Astrocyte (in vitro differentiated cells and primary cell): ENCODE measurements around the gene SOX18. TPM values are rescaled to one million over a fixed set of nuclear protein-coding genes. Genes with fewer than 3 reads are reported as not detected.

Experiments used
- DNase-seq: peaks from one replicate; pipeline ENCODE4 v3.0.0-alpha.2; 2010; ENCODE audit warnings: low read depth
- FAIRE-seq: peaks from 2 replicates; lab custom pipeline; 2011; peaks lifted over from hg19 to GRCh38; lab: Jason Lieb, UNC
- H2AFZ ChIP-seq: 2 replicates; pipeline ENCODE4 v1.6.0; 2012; ENCODE audit warnings: low read depth, low read length, inconsistent platforms
- H3K27ac ChIP-seq: 2 replicates; pipeline ENCODE4 v1.5.1; 2011; ENCODE audit warnings: low read depth, low read length, inconsistent platforms
- H3K27me3 ChIP-seq: 2 replicates; pipeline ENCODE4 v1.6.0; 2011; ENCODE audit warnings: low read length, inconsistent platforms; ENCODE audit not compliant: insufficient read depth
- H3K36me3 ChIP-seq: 2 replicates; pipeline ENCODE4 v1.5.1; 2011; ENCODE audit warnings: low read length, inconsistent platforms; ENCODE audit not compliant: insufficient read depth
- H3K4me1 ChIP-seq: 2 replicates; pipeline ENCODE4 v1.5.1; 2011; ENCODE audit warnings: low read length, inconsistent platforms; ENCODE audit not compliant: insufficient read depth
- H3K4me2 ChIP-seq: 2 replicates; pipeline ENCODE4 v1.6.0; 2012; ENCODE audit warnings: low read length, inconsistent platforms
- H3K4me3 ChIP-seq: 2 replicates; pipeline ENCODE4 v1.5.1; 2011; ENCODE audit warnings: low read depth, mild to moderate bottlenecking, low read length, inconsistent platforms; ENCODE audit not compliant: insufficient read depth
- H3K79me2 ChIP-seq: 2 replicates; pipeline ENCODE4 v1.6.0; 2012; ENCODE audit warnings: mild to moderate bottlenecking, low read length, inconsistent platforms; ENCODE audit not compliant: insufficient read depth
- H3K9ac ChIP-seq: 2 replicates; pipeline ENCODE4 v1.6.0; 2012; ENCODE audit warnings: mild to moderate bottlenecking, low read length, inconsistent platforms
- H3K9me3 ChIP-seq: 2 replicates; pipeline ENCODE4 v1.5.1; 2012; ENCODE audit warnings: low read depth, mild to moderate bottlenecking, low read length, inconsistent platforms; ENCODE audit not compliant: insufficient read depth
- H4K20me1 ChIP-seq: 2 replicates; pipeline ENCODE4 v1.6.0; 2012; ENCODE audit warnings: low read length, inconsistent platforms; ENCODE audit not compliant: insufficient read depth
- H3K27ac Mint-ChIP-seq: one replicate; pipeline ENCODE4 v1.8.0; 2021; ENCODE audit warnings: mild to moderate bottlenecking, mixed read lengths; ENCODE audit not compliant: unreplicated experiment
- H3K27me3 Mint-ChIP-seq: one replicate; pipeline ENCODE4 v1.8.0; 2021; ENCODE audit warnings: low read depth, mixed read lengths; ENCODE audit not compliant: unreplicated experiment
- H3K36me3 Mint-ChIP-seq: one replicate; pipeline ENCODE4 v1.8.0; 2021; ENCODE audit warnings: low read depth, mixed read lengths; ENCODE audit not compliant: unreplicated experiment
- H3K4me1 Mint-ChIP-seq: one replicate; pipeline ENCODE4 v1.8.0; 2021; ENCODE audit warnings: low read depth, mixed read lengths; ENCODE audit not compliant: unreplicated experiment
- H3K4me3 Mint-ChIP-seq: one replicate; pipeline ENCODE4 v1.8.0; 2021; ENCODE audit warnings: mild to moderate bottlenecking, moderate library complexity, mixed read lengths; ENCODE audit not compliant: unreplicated experiment
- H3K9me3 Mint-ChIP-seq: one replicate; pipeline ENCODE4 v1.8.0; 2021; ENCODE audit warnings: mild to moderate bottlenecking, mixed read lengths; ENCODE audit not compliant: unreplicated experiment
- CTCF ChIP-seq: IDR thresholded peaks from 2 replicates; pipeline ENCODE4 v1.5.1; 2011; ENCODE audit warnings: low read depth, mild to moderate bottlenecking, inconsistent platforms, low read length, moderate library complexity; ENCODE audit not compliant: insufficient read depth
- EZH2 ChIP-seq: IDR thresholded peaks from 2 replicates; pipeline ENCODE4 v1.6.1; 2012; ENCODE audit warnings: mild to moderate bottlenecking, low read length, inconsistent platforms; ENCODE audit not compliant: insufficient read depth
- total RNA-seq: library from RNA; stranded (reverse); gene quantifications from 2 replicates; pipeline ENCODE4 v1.2.1, GENCODE V29; 2021

The SOX18 gene
- total RNA-seq, 1 donor from 2014 or later: 0.52 TPM

GRCh38 chr20:64025101-64025825, 24.2 kb downstream of the SOX18 start:
- peaks cover 17% of the 10 kb centered on the region for H3K36me3 ChIP-seq
- FAIRE-seq: no peak

GRCh38 chr20:64024141-64024990, 25.1 kb downstream of the SOX18 start:
- TF ChIP-seq CTCF: no peak
- TF ChIP-seq EZH2: no peak
- Histone ChIP-seq H3K4me1 (no peaks in the 10 kb centered on the region), H3K27ac (no peak overlapping the region), H3K4me3 (no peak overlapping the region), H3K36me3 (peaks cover 17% of the 10 kb centered on the region), H3K9me3 (no peaks in the 10 kb centered on the region), H3K79me2 (no peaks in the 10 kb centered on the region), H4K20me1 (peaks cover 47% of the 10 kb centered on the region), H3K4me2 (no peak overlapping the region), H2AFZ (no peak overlapping the region), H3K9ac (no peak overlapping the region), H3K27me3 (no peaks in the 10 kb centered on the region)
- peaks cover 29% of the 10 kb centered on the region for H3K36me3 Mint-ChIP-seq
- H3K4me1 Mint-ChIP-seq: peaks cover 3% of the 10 kb centered on the region
- no peak overlapping the region for H3K27ac Mint-ChIP-seq
- FAIRE-seq (no peak), DNase-seq (no peak)
- H3K4me3 Mint-ChIP-seq: no peak overlapping the region
- H3K27me3 Mint-ChIP-seq: no peaks in the 10 kb centered on the region
- H3K9me3 Mint-ChIP-seq: no peaks in the 10 kb centered on the region

More at GRCh38 chr20:64025101-64025825, 24.2 kb downstream of the SOX18 start:
- H3K9me3 ChIP-seq: no peaks in the 10 kb centered on the region
- no peaks in the 10 kb centered on the region for H3K4me1 ChIP-seq
- Mint-ChIP-seq H3K4me3 (no peak overlapping the region), H3K4me1 (peaks cover 3% of the 10 kb centered on the region), H3K27me3 (no peaks in the 10 kb centered on the region), H3K9me3 (no peaks in the 10 kb centered on the region), H3K36me3 (peaks cover 32% of the 10 kb centered on the region), H3K27ac (no peak overlapping the region)
- H3K4me3 ChIP-seq: no peak overlapping the region
- no peak for DNase-seq
- H3K4me2 ChIP-seq: no peak overlapping the region
- no peak overlapping the region for H3K9ac ChIP-seq
- no peak overlapping the region for H3K27ac ChIP-seq
- no peaks in the 10 kb centered on the region for H3K27me3 ChIP-seq
- TF ChIP-seq EZH2 (no peak), CTCF (no peak)
- H4K20me1 ChIP-seq: peaks cover 51% of the 10 kb centered on the region
- H2AFZ ChIP-seq: no peak overlapping the region
- H3K79me2 ChIP-seq: no peaks in the 10 kb centered on the region
